Osteoblast (primary cell): Measurements from ENCODE around the gene MED9. TPM values are rescaled to one million over a fixed set of nuclear protein-coding genes. Genes with fewer than 3 reads are reported as not detected.

Experiments used
- DNase-seq: peaks from one replicate; pipeline ENCODE4 v3.0.0; 2011; ENCODE audit warnings: low spot score, mixed read lengths; ENCODE audit not compliant: insufficient read length; ENCODE audit errors: missing footprints
- H2AFZ ChIP-seq: 2 replicates; pipeline ENCODE4 v1.6.0; 2011; ENCODE audit warnings: mild to moderate bottlenecking, low read length
- H3K27ac ChIP-seq: 2 replicates; pipeline ENCODE4 v1.5.1; 2011; ENCODE audit warnings: mild to moderate bottlenecking, low read depth, low read length, moderate library complexity
- H3K27me3 ChIP-seq: 2 replicates; pipeline ENCODE4 v1.6.0; 2012; ENCODE audit warnings: mild to moderate bottlenecking, control low read depth, inconsistent platforms, low read length, moderate library complexity; ENCODE audit not compliant: insufficient read depth
- H3K36me3 ChIP-seq: 2 replicates; pipeline ENCODE4 v1.5.1; 2011; ENCODE audit warnings: mild to moderate bottlenecking, low read length, control low read depth, moderate library complexity; ENCODE audit not compliant: insufficient read depth
- H3K4me1 ChIP-seq: 2 replicates; pipeline ENCODE4 v1.5.1; 2011; ENCODE audit warnings: mild to moderate bottlenecking, low read length, control low read depth, moderate library complexity; ENCODE audit not compliant: insufficient read depth
- H3K4me2 ChIP-seq: 2 replicates; pipeline ENCODE4 v1.6.0; 2011; ENCODE audit warnings: mild to moderate bottlenecking, low read length; ENCODE audit not compliant: insufficient read depth
- H3K4me3 ChIP-seq: fragments of 200-600 bp; sonication (generic); 3 replicates; pipeline ENCODE4 v1.5.1; 2012; ENCODE audit warnings: mild to moderate bottlenecking, low read length, inconsistent platforms; ENCODE audit not compliant: insufficient read depth
- H3K79me2 ChIP-seq: 2 replicates; pipeline ENCODE4 v1.6.0; 2012; ENCODE audit warnings: mild to moderate bottlenecking, low read length, control low read depth, inconsistent platforms; ENCODE audit not compliant: insufficient read depth
- H3K9me3 ChIP-seq: 2 replicates; pipeline ENCODE4 v1.5.1; 2011; ENCODE audit warnings: low read depth, low read length, control low read depth
- H4K20me1 ChIP-seq: 2 replicates; pipeline ENCODE4 v1.6.0; 2012; ENCODE audit warnings: mild to moderate bottlenecking, low read length, control low read depth; ENCODE audit not compliant: insufficient read depth
- total RNA-seq: library from RNA; depleted of rRNA; stranded (reverse); fragments of >200 nt; gene quantifications from 2 replicates; pipeline ENCODE4 v1.2.3, GENCODE V29; 2012
- TF ChIP-seq, protein P1 (sequence below): IDR thresholded peaks from 2 replicates; pipeline ENCODE4 v1.5.1; 2011; ENCODE audit warnings: mild to moderate bottlenecking, low read depth, low read length, moderate library complexity; ENCODE audit errors: extremely low read depth

Gene MED9
- total RNA-seq, 1 donor = 17.0 TPM

DNA sequence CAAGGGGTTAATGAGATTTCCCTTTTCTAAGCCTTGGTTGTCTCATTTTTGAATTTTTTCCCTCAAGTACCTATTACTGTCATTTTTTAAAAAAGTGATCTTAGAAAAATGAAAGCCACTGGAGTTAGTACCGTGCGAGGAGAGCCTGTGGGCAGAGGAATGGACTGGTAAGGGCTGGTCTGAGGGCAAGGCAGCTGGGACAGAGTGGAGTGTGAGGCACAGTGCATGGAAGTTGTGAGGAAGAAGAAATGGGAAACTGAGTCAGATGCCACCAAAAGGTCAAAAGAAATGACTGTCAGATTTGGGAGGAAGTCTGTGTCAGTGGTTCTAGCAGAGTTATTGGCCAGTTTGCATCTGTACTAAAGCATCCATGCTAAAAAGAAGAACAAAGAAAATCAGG is 11.2 kb downstream of the MED9 start:
- Histone ChIP-seq H3K4me2 (no peak overlapping the region), H4K20me1 (peaks cover 14% of the 10 kb centered on the region)
- DNase-seq = peak; percentile 61

DNA sequence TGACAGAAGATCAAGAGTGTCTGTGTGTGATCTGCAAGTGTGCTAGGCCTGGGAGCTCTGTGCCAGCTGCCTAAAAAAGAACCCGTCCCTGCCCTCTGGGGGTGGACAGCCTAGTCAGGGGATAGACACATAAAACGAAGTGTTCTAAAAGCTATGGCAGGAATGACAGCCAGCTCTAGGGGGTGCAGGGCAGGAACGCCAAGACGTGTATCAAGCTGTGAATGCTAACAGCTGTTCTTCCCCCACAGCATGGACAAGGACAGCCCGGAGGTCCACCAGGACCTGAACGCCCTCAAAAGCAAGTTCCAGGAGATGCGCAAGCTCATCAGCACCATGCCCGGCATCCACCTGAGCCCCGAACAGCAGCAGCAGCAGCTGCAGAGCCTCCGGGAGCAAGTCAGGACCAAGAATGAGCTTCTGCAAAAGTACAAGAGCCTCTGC is 14.3 kb downstream of the MED9 start:
- Histone ChIP-seq H3K4me3 (no peak overlapping the region), H3K4me1 (peaks cover 8% of the 10 kb centered on the region), H3K79me2 (peaks cover 4% of the 10 kb centered on the region), H4K20me1 (peaks cover 9% of the 10 kb centered on the region), H3K27me3 (no peaks in the 10 kb centered on the region), H3K36me3 (peaks cover 14% of the 10 kb centered on the region), H3K9me3 (no peaks in the 10 kb centered on the region), H3K4me2 (no peak overlapping the region), H2AFZ (no peak overlapping the region), H3K27ac (no peak overlapping the region)
- TF ChIP-seq, protein P1, sequence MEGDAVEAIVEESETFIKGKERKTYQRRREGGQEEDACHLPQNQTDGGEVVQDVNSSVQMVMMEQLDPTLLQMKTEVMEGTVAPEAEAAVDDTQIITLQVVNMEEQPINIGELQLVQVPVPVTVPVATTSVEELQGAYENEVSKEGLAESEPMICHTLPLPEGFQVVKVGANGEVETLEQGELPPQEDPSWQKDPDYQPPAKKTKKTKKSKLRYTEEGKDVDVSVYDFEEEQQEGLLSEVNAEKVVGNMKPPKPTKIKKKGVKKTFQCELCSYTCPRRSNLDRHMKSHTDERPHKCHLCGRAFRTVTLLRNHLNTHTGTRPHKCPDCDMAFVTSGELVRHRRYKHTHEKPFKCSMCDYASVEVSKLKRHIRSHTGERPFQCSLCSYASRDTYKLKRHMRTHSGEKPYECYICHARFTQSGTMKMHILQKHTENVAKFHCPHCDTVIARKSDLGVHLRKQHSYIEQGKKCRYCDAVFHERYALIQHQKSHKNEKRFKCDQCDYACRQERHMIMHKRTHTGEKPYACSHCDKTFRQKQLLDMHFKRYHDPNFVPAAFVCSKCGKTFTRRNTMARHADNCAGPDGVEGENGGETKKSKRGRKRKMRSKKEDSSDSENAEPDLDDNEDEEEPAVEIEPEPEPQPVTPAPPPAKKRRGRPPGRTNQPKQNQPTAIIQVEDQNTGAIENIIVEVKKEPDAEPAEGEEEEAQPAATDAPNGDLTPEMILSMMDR = no peak
- no peak for DNase-seq

More for the DNA sequence above, 11.2 kb downstream of the MED9 start:
- TF ChIP-seq, protein P1 = no peak
- Histone ChIP-seq H3K79me2 (peaks cover 27% of the 10 kb centered on the region), H3K9me3 (no peaks in the 10 kb centered on the region), H3K36me3 (peaks cover 14% of the 10 kb centered on the region), H3K27me3 (no peaks in the 10 kb centered on the region), H3K4me3 (no peak overlapping the region), H2AFZ (no peak overlapping the region), H3K27ac (no peak overlapping the region), H3K4me1 (no peaks in the 10 kb centered on the region)

DNA sequence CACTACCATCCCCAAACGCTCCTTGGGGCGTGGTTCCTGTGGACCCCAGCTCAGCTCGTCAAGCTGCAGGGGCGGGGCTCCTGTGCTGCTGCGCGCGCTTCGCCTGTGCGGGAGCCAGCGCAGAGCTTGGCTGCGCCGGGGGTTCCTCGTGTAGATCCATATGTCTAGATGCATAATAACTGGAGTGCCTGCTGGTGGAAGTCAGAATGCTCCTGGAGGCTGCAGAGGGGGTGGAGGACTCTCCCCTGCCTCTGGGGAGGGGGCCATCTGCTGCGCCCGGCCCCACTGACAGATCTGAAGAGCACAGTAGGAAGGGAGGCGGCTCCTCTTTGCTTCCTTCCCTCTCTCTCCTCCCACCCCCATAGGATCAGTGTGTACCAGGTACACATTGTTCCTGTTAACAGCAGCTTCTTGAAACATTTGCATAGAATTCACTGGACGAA is 14.8 kb downstream of the MED9 start:
- peak; percentile 11 for DNase-seq
- H4K20me1 ChIP-seq = peaks cover 9% of the 10 kb centered on the region
- peaks cover 4% of the 10 kb centered on the region for H3K79me2 ChIP-seq
- H3K4me3 ChIP-seq = no peak overlapping the region
- no peaks in the 10 kb centered on the region for H3K9me3 ChIP-seq
- no peak overlapping the region for H3K27ac ChIP-seq
- H2AFZ ChIP-seq = no peak overlapping the region
- no peak overlapping the region for H3K4me2 ChIP-seq
- H3K27me3 ChIP-seq = no peaks in the 10 kb centered on the region
- peaks cover 14% of the 10 kb centered on the region for H3K36me3 ChIP-seq
- peaks cover 8% of the 10 kb centered on the region for H3K4me1 ChIP-seq
- TF ChIP-seq, protein P1 = no peak

DNA sequence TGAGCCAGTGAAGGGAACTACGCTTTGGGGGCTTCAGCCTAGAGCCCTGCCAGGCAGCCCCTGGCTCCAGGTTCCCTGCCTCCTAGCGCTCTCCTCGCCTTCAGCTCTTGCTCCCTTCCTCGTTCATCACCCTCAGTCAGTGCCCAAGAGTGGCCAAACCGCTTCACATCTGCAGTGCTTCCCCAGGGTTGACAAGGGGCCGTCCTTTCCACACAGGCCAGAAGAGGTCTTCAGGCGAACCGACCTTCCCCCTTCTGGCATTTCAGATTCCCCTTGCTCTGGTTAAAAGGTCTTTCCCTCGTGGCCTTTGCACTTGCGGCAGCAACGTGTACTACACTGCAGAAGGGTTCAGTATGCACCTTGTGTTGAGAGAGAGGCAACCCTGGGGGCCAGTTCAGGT is 15.3 kb downstream of the MED9 start:
- H3K27ac ChIP-seq = no peak overlapping the region
- H4K20me1 ChIP-seq = peaks cover 9% of the 10 kb centered on the region
- TF ChIP-seq, protein P1 = no peak
- peaks cover 4% of the 10 kb centered on the region for H3K79me2 ChIP-seq
- no peak overlapping the region for H3K4me2 ChIP-seq
- no peaks in the 10 kb centered on the region for H3K9me3 ChIP-seq
- H3K36me3 ChIP-seq = peaks cover 14% of the 10 kb centered on the region
- H3K4me1 ChIP-seq = peaks cover 10% of the 10 kb centered on the region
- no peaks in the 10 kb centered on the region for H3K27me3 ChIP-seq
- H2AFZ ChIP-seq = no peak overlapping the region
- peak; percentile 34 for DNase-seq
- H3K4me3 ChIP-seq = no peak overlapping the region
